Epithelial cell of esophagus (primary cell): ENCODE data around the gene RNF114.

Source experiments
- DNase-seq: peaks from one replicate; pipeline ENCODE4 v3.0.0; 2010; ENCODE audit warnings: low read depth
- H3K4me3 ChIP-seq: 2 replicates; pipeline ENCODE4 v1.5.1; 2011; ENCODE audit warnings: mild to moderate bottlenecking, low read length, control low read depth
- CTCF ChIP-seq: IDR thresholded peaks from 2 replicates; pipeline ENCODE4 v1.5.1; 2011; ENCODE audit warnings: low read depth, mild to moderate bottlenecking, low read length, control low read depth, inconsistent platforms; ENCODE audit not compliant: insufficient read depth; ENCODE audit errors: missing control alignments

Gene RNF114

GRCh38 chr20:49937027-49937929 is 1.1 kb downstream of the RNF114 start:
- DNase-seq, result peak; percentile 46
- H3K4me3 ChIP-seq, result peak overlapping the region; percentile 84
- no peak for TF ChIP-seq CTCF

GRCh38 chr20:49938173-49939163 is 2.3 kb downstream of the RNF114 start:
- DNase-seq, result no peak
- no peak for TF ChIP-seq CTCF
- no peak overlapping the region for H3K4me3 ChIP-seq

GRCh38 chr20:49941456-49941855 is 5.3 kb downstream of the RNF114 start:
- no peak overlapping the region for H3K4me3 ChIP-seq
- TF ChIP-seq CTCF, result no peak
- no peak for DNase-seq

GRCh38 chr20:49942303-49942702 is 6.1 kb downstream of the RNF114 start:
- no peak for TF ChIP-seq CTCF

GRCh38 chr20:49942942-49943341 is 6.7 kb downstream of the RNF114 start:
- no peak for TF ChIP-seq CTCF
- no peak overlapping the region for H3K4me3 ChIP-seq
- no peak for DNase-seq

More at GRCh38 chr20:49942303-49942702, 6.1 kb downstream of the RNF114 start:
- DNase-seq, result no peak
- H3K4me3 ChIP-seq, result no peak overlapping the region

- TF ChIP-seq CTCF, result no peak
- no peak for DNase-seq
- H3K4me3 ChIP-seq, result no peak overlapping the region
These were observed 9.1 kb downstream of the RNF114 start for GRCh38 chr20:49945306-49945700.
